Natural killer cell treated with Interleukin-12 subunit alpha and Interleukin-12 subunit beta and Interleukin-15 and Interleukin-18, amount 100 ng/mL, for 72 hours (primary cell): ENCODE measurements around the gene RUNX1. TPM values are rescaled to one million over a fixed set of nuclear protein-coding genes. Genes with fewer than 3 reads are reported as not detected.

Experiments
- ATAC-seq, 2 donors: fragments of 150-1000 bp; cut with Tn5 transposase in 1 of 2; sonication (Bioruptor Pico), chemical (Tn5 transposase) in 1 of 2; 2 replicates each; pipeline ENCODE4 v1.10.0; 2021
- DNase-seq: peaks from one replicate; pipeline ENCODE4 v3.0.0; 2022; ENCODE audit warnings: low spot score
- H3K27ac Mint-ChIP-seq, 2 donors: 1 replicate in 1 of 2; 2 replicates in 1 of 2; pipeline ENCODE4 v1.8.0; 2022; ENCODE audit warnings: mixed read lengths in 2 of 2, mild to moderate bottlenecking in 1 of 2, moderate library complexity in 1 of 2
- H3K27me3 Mint-ChIP-seq, 2 donors: 1 replicate in 1 of 2; 2 replicates in 1 of 2; pipeline ENCODE4 v1.8.0; 2022; ENCODE audit warnings: mixed read lengths in 2 of 2
- H3K36me3 Mint-ChIP-seq: one replicate; pipeline ENCODE4 v1.8.0; 2022; ENCODE audit warnings: mixed read lengths
- H3K4me1 Mint-ChIP-seq, 2 donors: 1 replicate in 1 of 2; 2 replicates in 1 of 2; pipeline ENCODE4 v1.8.0; 2022; ENCODE audit warnings: low read depth in 2 of 2, mixed read lengths in 2 of 2, mild to moderate bottlenecking in 1 of 2
- H3K4me3 Mint-ChIP-seq: one replicate; pipeline ENCODE4 v1.8.0; 2022; ENCODE audit warnings: mixed read lengths
- H3K9me3 Mint-ChIP-seq: 2 replicates; pipeline ENCODE4 v1.8.0; 2022; ENCODE audit warnings: mixed read lengths
- total RNA-seq, 2 donors: library from RNA; stranded (reverse); gene quantifications; one replicate each; pipeline ENCODE4 v1.2.3, GENCODE V29; 2022

The RUNX1 gene
- total RNA-seq, 2 donors from 2014 or later: 67.8 to 121 TPM

DNA sequence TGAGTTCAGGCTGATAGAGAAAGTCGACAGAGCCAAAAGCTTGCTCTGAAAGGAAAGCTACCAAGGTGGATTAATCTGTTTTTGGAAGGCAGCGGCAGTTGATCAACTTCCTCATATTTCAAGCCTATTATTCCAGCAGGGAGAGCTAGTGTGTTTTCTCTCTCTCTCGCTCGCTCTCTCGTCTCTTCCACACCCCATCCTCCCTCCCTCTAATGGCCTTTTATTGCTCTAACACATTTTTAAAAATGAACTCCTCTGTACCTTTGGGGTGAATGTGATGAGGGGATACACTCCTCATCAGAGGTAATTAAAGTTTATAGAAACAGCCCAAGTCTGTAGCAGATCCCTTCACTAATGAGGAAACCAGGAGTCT lies 253.9 kb downstream of the RUNX1 start:
- DNase-seq (no peak), ATAC-seq (no peak)
- H3K4me3 Mint-ChIP-seq: no peak overlapping the region
- peaks cover 18% of the 10 kb centered on the region for H3K36me3 Mint-ChIP-seq
- H3K4me1 Mint-ChIP-seq: peaks cover 5 to 12% of the 10 kb centered on the region in 2 donors
- no peaks in the 10 kb centered on the region for H3K9me3 Mint-ChIP-seq
- no peaks in the 10 kb centered on the region for H3K27me3 Mint-ChIP-seq
- peak overlapping the region in 1 of 2 donors; percentile 76 for H3K27ac Mint-ChIP-seq

- H3K9me3 Mint-ChIP-seq: no peaks in the 10 kb centered on the region
- H3K4me3 Mint-ChIP-seq: no peak overlapping the region
- H3K36me3 Mint-ChIP-seq: peaks cover 18% of the 10 kb centered on the region
Measured at GRCh38 chr21:34794686-34795085, 254.4 kb downstream of the RUNX1 start.

DNA sequence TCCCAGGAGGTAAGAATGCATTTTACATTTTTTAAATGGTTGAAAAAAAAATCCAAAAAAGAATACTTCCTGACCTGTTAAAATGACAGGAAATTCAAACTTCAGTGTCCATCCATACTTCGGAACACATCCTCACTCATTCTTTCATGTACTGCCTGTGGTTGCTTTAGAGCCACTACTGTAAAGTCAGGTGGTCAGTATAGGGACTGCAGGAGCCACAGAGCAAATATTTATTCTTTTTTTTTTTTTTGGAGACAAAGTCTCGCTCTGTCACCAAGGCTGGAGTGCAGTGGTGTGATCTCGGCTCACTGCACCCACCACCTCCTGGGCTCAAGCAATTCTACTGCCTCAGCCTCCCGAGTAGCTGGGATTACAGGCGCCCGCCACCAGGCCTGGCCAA lies 255.6 kb downstream of the RUNX1 start:
- H3K36me3 Mint-ChIP-seq: peaks cover 13% of the 10 kb centered on the region

More at GRCh38 chr21:34794686-34795085, 254.4 kb downstream of the RUNX1 start:
- Mint-ChIP-seq H3K27me3 (no peaks in the 10 kb centered on the region), H3K4me1 (peaks cover 5 to 12% of the 10 kb centered on the region in 2 donors), H3K27ac (peak overlapping the region in 1 of 2 donors; percentile 76)
- ATAC-seq (no peak), DNase-seq (no peak)

GRCh38 chr21:34792504-34793089 lies 256.5 kb downstream of the RUNX1 start:
- Mint-ChIP-seq H3K4me3 (no peak overlapping the region), H3K4me1 (peaks cover 0 to 3% of the 10 kb centered on the region in 2 donors), H3K27me3 (no peaks in the 10 kb centered on the region), H3K27ac (no peak overlapping the region), H3K36me3 (peaks cover 6% of the 10 kb centered on the region), H3K9me3 (no peaks in the 10 kb centered on the region)
- ATAC-seq: peak; percentile 17 to 20
- DNase-seq: no peak

More for the DNA sequence above, 255.6 kb downstream of the RUNX1 start:
- H3K27me3 Mint-ChIP-seq: no peaks in the 10 kb centered on the region
- peaks cover 5 to 9% of the 10 kb centered on the region in 2 donors for H3K4me1 Mint-ChIP-seq
- no peaks in the 10 kb centered on the region for H3K9me3 Mint-ChIP-seq
- no peak overlapping the region for H3K4me3 Mint-ChIP-seq
- no peak for ATAC-seq
- H3K27ac Mint-ChIP-seq: no peak overlapping the region
- DNase-seq: no peak

DNA sequence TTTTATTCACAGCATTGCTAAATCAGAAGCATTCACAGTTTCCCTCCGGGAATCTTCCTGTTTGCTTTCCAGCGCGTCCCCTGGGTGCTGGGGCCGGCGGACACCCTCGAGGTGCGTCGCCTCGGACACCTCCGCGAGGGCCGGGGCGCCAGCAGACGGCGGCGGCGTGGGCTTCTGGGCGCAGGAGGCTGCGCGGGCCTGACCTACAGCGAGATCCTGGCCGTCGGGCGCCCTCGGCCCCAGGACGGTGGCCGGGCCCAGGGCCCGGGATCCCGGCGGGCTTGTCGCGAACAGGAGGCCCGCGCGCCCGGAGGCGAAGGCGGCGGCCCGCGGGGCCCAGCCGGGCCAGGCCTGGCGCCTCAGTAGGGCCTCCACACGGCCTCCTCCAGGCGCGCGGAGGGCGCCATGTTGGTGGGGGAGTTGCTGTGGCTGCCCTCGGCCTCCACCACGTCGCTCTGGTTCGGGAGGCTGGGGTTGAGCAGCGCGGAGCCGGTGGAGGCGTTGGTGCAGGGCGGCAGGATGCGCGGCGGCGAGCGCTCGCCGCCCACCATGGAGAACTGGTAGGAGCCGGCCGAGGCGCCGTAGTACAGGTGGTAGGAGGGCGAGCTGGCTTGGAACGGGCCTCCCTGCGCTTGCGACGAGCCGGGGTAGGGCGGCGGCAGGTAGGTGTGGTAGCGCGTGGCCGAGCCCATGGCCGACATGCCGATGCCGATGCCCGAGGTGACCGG lies 257.2 kb downstream of the RUNX1 start:
- no peaks in the 10 kb centered on the region for H3K27me3 Mint-ChIP-seq
- DNase-seq: no peak
- no peaks in the 10 kb centered on the region for H3K4me1 Mint-ChIP-seq
- ATAC-seq: peak in 1 of 2 donors; percentile 49
- no peak overlapping the region for H3K4me3 Mint-ChIP-seq
- peaks cover 6% of the 10 kb centered on the region for H3K36me3 Mint-ChIP-seq
- H3K27ac Mint-ChIP-seq: no peak overlapping the region
- H3K9me3 Mint-ChIP-seq: no peaks in the 10 kb centered on the region

DNA sequence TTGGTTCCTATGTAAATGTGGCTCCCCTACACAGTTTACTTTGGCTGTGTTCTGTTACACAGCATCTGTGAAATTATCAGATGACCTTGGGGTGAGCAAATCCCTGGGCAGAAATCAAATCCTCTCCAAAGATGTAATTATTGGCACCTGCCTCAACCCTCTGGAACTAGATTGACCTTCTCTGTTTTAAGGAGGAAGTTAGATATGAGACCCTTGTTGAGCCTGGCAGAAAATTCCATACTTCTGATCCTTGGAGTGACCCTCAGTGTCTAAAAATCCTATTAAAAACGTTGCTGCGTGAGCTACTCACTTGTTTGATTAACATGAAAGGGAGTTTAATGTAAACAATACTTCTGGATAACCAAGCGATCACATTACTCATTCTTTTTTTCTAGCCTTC lies 258.3 kb downstream of the RUNX1 start:
- Mint-ChIP-seq H3K4me3 (no peak overlapping the region), H3K9me3 (no peaks in the 10 kb centered on the region), H3K36me3 (peaks cover 6% of the 10 kb centered on the region), H3K27me3 (no peaks in the 10 kb centered on the region), H3K27ac (no peak overlapping the region), H3K4me1 (peaks cover 3 to 7% of the 10 kb centered on the region in 2 donors)
- ATAC-seq (no peak), DNase-seq (no peak)

DNA sequence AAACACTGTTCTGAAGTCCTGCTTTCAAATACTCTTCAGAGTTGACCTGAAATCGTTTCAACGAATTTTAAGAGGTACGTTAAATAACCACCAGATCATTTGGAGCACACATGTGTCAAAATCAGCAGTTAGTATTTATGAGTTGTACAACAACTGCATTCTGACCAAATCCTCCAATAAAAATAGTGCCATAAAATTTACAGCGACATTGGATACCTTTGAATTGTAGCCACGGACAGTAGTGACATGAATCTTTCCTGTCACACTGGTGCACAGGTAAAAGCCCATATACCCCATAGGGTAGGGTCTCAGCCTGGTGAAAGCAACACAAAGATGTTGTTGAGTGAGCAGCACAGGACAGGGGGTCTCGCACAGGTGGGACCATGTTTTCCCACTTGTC lies 258.8 kb downstream of the RUNX1 start:
- no peak for ATAC-seq
- Mint-ChIP-seq H3K27ac (no peak overlapping the region), H3K4me3 (no peak overlapping the region), H3K36me3 (peaks cover 6% of the 10 kb centered on the region), H3K27me3 (no peaks in the 10 kb centered on the region), H3K4me1 (peaks cover 6 to 7% of the 10 kb centered on the region in 2 donors), H3K9me3 (no peaks in the 10 kb centered on the region)
- no peak for DNase-seq

- Mint-ChIP-seq H3K27me3 (no peaks in the 10 kb centered on the region), H3K9me3 (no peaks in the 10 kb centered on the region), H3K27ac (peak overlapping the region in 1 of 2 donors; percentile 2), H3K4me3 (no peak overlapping the region), H3K36me3 (no peaks in the 10 kb centered on the region), H3K4me1 (peaks cover 6 to 7% of the 10 kb centered on the region in 2 donors)
- DNase-seq: no peak
- ATAC-seq: no peak
Measured at GRCh38 chr21:34788879-34789278, 260.2 kb downstream of the RUNX1 start.

- Mint-ChIP-seq H3K4me1 (peaks cover 7 to 10% of the 10 kb centered on the region in 2 donors), H3K9me3 (no peaks in the 10 kb centered on the region), H3K4me3 (no peak overlapping the region), H3K27ac (no peak overlapping the region), H3K27me3 (peaks cover 0 to 3% of the 10 kb centered on the region in 2 donors), H3K36me3 (no peaks in the 10 kb centered on the region)
- no peak for ATAC-seq
- DNase-seq: no peak
Measured at GRCh38 chr21:34783815-34784214, 265.3 kb downstream of the RUNX1 start.

GRCh38 chr21:34782506-34783360 lies 266.4 kb downstream of the RUNX1 start:
- H3K27ac Mint-ChIP-seq: no peak overlapping the region

GRCh38 chr21:34781526-34781925 lies 267.6 kb downstream of the RUNX1 start:
- H3K27me3 Mint-ChIP-seq: peaks cover under 1 to 3% of the 10 kb centered on the region in 2 donors
- no peaks in the 10 kb centered on the region for H3K9me3 Mint-ChIP-seq
- no peak for DNase-seq
- H3K4me3 Mint-ChIP-seq: no peak overlapping the region
- H3K36me3 Mint-ChIP-seq: no peaks in the 10 kb centered on the region
- no peak overlapping the region for H3K27ac Mint-ChIP-seq
- no peak for ATAC-seq
- H3K4me1 Mint-ChIP-seq: peaks cover 4 to 8% of the 10 kb centered on the region in 2 donors

More at GRCh38 chr21:34782506-34783360, 266.4 kb downstream of the RUNX1 start:
- Mint-ChIP-seq H3K9me3 (no peaks in the 10 kb centered on the region), H3K36me3 (no peaks in the 10 kb centered on the region), H3K27me3 (peaks cover 0 to 3% of the 10 kb centered on the region in 2 donors), H3K4me1 (peaks cover 7 to 10% of the 10 kb centered on the region in 2 donors), H3K4me3 (no peak overlapping the region)
- DNase-seq (no peak), ATAC-seq (no peak)

DNA sequence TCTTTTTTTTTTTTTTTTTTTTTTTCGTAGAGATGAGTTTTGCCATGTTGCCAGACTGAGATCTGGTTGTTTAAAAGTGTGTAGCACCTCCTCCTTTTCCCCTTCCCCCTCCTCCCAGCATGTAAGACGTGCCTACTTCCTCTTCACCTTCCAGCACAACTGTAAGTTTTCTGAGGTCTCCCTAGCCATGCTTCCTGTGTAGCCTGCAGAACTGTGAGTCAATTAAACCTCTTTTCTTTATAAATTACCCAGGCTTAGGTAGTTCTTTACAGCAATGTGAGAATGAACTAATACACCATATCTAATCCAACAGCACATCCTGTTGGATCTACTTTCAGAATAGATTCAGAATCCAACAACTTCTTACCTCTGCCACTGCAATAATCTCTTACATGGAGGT lies 269.2 kb downstream of the RUNX1 start:
- Mint-ChIP-seq H3K27ac (no peak overlapping the region), H3K27me3 (peaks cover 5 to 12% of the 10 kb centered on the region in 2 donors), H3K9me3 (no peaks in the 10 kb centered on the region), H3K4me3 (no peak overlapping the region), H3K4me1 (peaks cover 0 to 5% of the 10 kb centered on the region in 2 donors), H3K36me3 (no peaks in the 10 kb centered on the region)
- DNase-seq (no peak), ATAC-seq (no peak)

- no peak for DNase-seq
- no peak for ATAC-seq
- Mint-ChIP-seq H3K36me3 (no peaks in the 10 kb centered on the region), H3K27me3 (peaks cover 13 to 26% of the 10 kb centered on the region in 2 donors), H3K4me3 (no peak overlapping the region), H3K4me1 (peaks cover 0 to 5% of the 10 kb centered on the region in 2 donors), H3K27ac (no peak overlapping the region), H3K9me3 (no peaks in the 10 kb centered on the region)
Measured at GRCh38 chr21:34775793-34776192, 273.3 kb downstream of the RUNX1 start.

GRCh38 chr21:34774750-34775149 lies 274.4 kb downstream of the RUNX1 start:
- Mint-ChIP-seq H3K4me1 (no peaks in the 10 kb centered on the region), H3K4me3 (no peak overlapping the region), H3K9me3 (no peaks in the 10 kb centered on the region), H3K36me3 (no peaks in the 10 kb centered on the region), H3K27ac (no peak overlapping the region), H3K27me3 (peaks cover 10 to 26% of the 10 kb centered on the region in 2 donors)
- DNase-seq (no peak), ATAC-seq (no peak)
